A673 (cell line): ENCODE measurements around the gene EYS. TPM values are rescaled to one million over a fixed set of nuclear protein-coding genes. Genes with fewer than 3 reads are reported as not detected.

Experiments used
- BruUV-seq: library from RNA; stranded (reverse); fragments of 400-500 nt; replicated peaks from 2 replicates; lab custom pipeline; 2021; lab: Mats Ljungman, UMichigan
- CTCF ChIA-PET: fragments of 300-600 bp; sonication (Branson Sonifier 250); formaldehyde crosslinking; loops from one replicate; lab custom pipeline; 2022; ENCODE audit warnings: antibody characterized with exemption; lab: Charles Lee
- POLR2A ChIA-PET: fragments of 300-600 bp; sonication (Branson Sonifier 250); formaldehyde crosslinking; loops from one replicate; lab custom pipeline; 2022; ENCODE audit warnings: antibody characterized with exemption; ENCODE audit not compliant: low non-redundant PET; lab: Charles Lee
- DNase-seq: peaks from one replicate; pipeline ENCODE4 v3.0.0-alpha.2; 2015; ENCODE audit warnings: low spot score
- H3K27ac ChIP-seq: fragments of 200-600 bp; sonication (generic); 2 replicates; pipeline ENCODE4 v1.5.1; 2016; ENCODE audit warnings: mixed run types, low read depth, mild to moderate bottlenecking, mixed read lengths, antibody characterized with exemption, low read length; ENCODE audit not compliant: poor library complexity, severe bottlenecking
- H3K27me3 ChIP-seq: fragments of 200-600 bp; sonication (generic); replicated peaks from 2 replicates; pipeline ENCODE4 v1.6.1; 2017; ENCODE audit warnings: mixed run types, low read depth, mild to moderate bottlenecking, mixed read lengths, antibody characterized with exemption, low read length; ENCODE audit not compliant: insufficient read depth, poor library complexity
- H3K36me3 ChIP-seq: fragments of 200-600 bp; sonication (generic); 2 replicates; pipeline ENCODE4 v1.6.1; 2016; ENCODE audit warnings: mixed run types, mild to moderate bottlenecking, mixed read lengths, antibody characterized with exemption, low read length; ENCODE audit not compliant: insufficient read depth, poor library complexity, severe bottlenecking
- H3K4me1 ChIP-seq: fragments of 200-600 bp; sonication (generic); 2 replicates; pipeline ENCODE4 v1.6.1; 2017; ENCODE audit warnings: mixed run types, mild to moderate bottlenecking, mixed read lengths, antibody characterized with exemption, low read length; ENCODE audit not compliant: insufficient read depth, poor library complexity, severe bottlenecking
- H3K4me3 ChIP-seq: fragments of 200-600 bp; sonication (generic); 2 replicates; pipeline ENCODE4 v1.5.1; 2016; ENCODE audit warnings: low read depth, mixed run types, mild to moderate bottlenecking, mixed read lengths, low read length; ENCODE audit not compliant: poor library complexity, severe bottlenecking
- H3K9me3 ChIP-seq: fragments of 200-600 bp; sonication (generic); 2 replicates; pipeline ENCODE4 v1.6.1; 2016; ENCODE audit warnings: mixed run types, low read depth, mild to moderate bottlenecking, mixed read lengths, antibody characterized with exemption, low read length; ENCODE audit not compliant: poor library complexity, severe bottlenecking
- EZH2 ChIP-seq: fragments of 200-600 bp; sonication (generic); IDR thresholded peaks from 2 replicates; pipeline ENCODE4 v1.6.1; 2017; ENCODE audit warnings: borderline replicate concordance, low read depth, mild to moderate bottlenecking, mixed read lengths, antibody characterized with exemption, low read length; ENCODE audit not compliant: poor library complexity, severe bottlenecking
- intact Hi-C: fragments of 100-400 bp; cut with micrococcal nuclease; formaldehyde crosslinking; loops from one replicate; pipeline ENCODE4 v1.10.0; 2022; ENCODE audit not compliant: unreplicated experiment
- total RNA-seq: library from RNA; stranded (reverse); gene quantifications from 2 replicates; pipeline ENCODE4 v1.2.3, GENCODE V29; 2021
- TF ChIP-seq, protein P1 (sequence below): fragments of 300-800, 200-600 bp; sonication (generic); conservative IDR thresholded peaks from 2 replicates; pipeline ENCODE4 v1.5.1; 2017; ENCODE audit warnings: low read depth, mild to moderate bottlenecking, antibody characterized with exemption, low read length, moderate library complexity, mixed read lengths

Gene EYS
- total RNA-seq, 1 experiment from 2014 or later, result 0.47 TPM

DNA sequence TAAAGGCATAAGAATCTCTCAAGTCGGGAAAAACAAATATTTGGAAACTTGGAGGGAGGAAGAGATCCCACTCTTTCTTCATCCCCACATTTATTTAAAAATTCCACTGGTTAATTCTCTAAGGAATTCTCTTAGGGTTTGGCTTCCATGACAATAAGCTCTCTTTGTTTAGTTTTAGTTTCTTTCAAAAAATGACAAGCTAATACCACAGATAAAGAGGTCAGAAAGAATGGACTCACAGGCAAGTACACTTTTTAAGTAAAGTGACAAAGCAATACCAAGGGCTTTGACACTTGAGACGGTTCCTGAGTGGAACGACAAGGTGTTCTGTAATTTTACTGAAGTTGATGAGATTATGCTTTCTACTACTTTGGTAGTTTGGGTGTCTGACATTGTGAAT, 1199.4 kb downstream of the EYS start:
- intact Hi-C loops, result no loop called here
- Histone ChIP-seq H3K4me3 (no peak overlapping the region), H3K27ac (no peak overlapping the region), H3K27me3 (no peaks in the 10 kb centered on the region), H3K4me1 (no peaks in the 10 kb centered on the region), H3K36me3 (no peaks in the 10 kb centered on the region), H3K9me3 (no peaks in the 10 kb centered on the region)
- BruUV-seq, result no TSS peak
- no peak for DNase-seq
- POLR2A ChIA-PET, result no interaction called here
- TF ChIP-seq EZH2, result no peak
- TF ChIP-seq, protein P1, sequence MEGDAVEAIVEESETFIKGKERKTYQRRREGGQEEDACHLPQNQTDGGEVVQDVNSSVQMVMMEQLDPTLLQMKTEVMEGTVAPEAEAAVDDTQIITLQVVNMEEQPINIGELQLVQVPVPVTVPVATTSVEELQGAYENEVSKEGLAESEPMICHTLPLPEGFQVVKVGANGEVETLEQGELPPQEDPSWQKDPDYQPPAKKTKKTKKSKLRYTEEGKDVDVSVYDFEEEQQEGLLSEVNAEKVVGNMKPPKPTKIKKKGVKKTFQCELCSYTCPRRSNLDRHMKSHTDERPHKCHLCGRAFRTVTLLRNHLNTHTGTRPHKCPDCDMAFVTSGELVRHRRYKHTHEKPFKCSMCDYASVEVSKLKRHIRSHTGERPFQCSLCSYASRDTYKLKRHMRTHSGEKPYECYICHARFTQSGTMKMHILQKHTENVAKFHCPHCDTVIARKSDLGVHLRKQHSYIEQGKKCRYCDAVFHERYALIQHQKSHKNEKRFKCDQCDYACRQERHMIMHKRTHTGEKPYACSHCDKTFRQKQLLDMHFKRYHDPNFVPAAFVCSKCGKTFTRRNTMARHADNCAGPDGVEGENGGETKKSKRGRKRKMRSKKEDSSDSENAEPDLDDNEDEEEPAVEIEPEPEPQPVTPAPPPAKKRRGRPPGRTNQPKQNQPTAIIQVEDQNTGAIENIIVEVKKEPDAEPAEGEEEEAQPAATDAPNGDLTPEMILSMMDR, result no peak
- CTCF ChIA-PET, result no interaction called here

DNA sequence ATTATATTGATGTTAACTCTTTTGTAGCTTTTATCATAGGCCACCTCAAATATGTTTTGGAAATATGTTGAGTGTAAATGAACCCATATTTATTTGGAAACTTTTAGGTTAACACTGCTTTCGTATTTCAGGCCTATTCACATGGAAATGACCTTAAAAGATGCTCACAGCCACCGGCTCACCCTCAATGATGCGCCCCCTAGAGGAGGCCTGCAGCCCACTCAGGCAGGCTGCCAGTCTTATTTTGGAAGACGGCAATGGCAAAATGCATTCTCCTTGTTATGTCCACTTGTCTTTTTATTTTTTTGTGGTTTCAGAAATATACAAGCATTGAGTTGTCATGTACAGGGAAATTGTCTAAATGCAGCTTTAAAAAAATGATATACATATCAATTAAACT, 1201.7 kb downstream of the EYS start:
- Histone ChIP-seq H3K4me1 (no peaks in the 10 kb centered on the region), H3K9me3 (no peaks in the 10 kb centered on the region), H3K27me3 (no peaks in the 10 kb centered on the region), H3K27ac (no peak overlapping the region), H3K4me3 (no peak overlapping the region), H3K36me3 (no peaks in the 10 kb centered on the region)
- intact Hi-C loops, result no loop called here
- ChIA-PET POLR2A (no interaction called here), CTCF (no interaction called here)
- no TSS peak for BruUV-seq
- peak; percentile 30 for DNase-seq
- TF ChIP-seq, protein P1, result peak; percentile 67
- TF ChIP-seq EZH2, result no peak

DNA sequence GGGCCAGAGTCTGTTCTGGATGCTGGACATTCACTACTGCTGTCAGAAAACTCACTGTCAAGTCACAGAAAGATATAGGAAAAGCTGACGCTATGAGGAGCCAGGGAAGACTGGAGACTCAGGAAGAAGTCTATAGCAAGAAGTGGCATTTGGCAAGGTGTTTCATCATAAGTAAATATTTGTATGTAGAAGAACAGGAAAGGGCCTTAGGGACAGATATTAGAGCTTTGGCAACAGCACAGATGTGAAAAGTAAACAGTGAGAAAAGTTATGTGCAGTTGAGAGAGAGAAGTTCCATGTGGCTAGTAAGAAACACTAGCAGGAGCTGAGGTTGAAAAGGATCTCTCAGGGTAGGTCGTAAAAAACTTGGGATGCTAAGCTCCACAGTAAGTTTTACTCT, 1202.5 kb downstream of the EYS start:
- no peaks in the 10 kb centered on the region for H3K27me3 ChIP-seq
- H3K36me3 ChIP-seq, result no peaks in the 10 kb centered on the region
- intact Hi-C loops, result no loop called here
- no peaks in the 10 kb centered on the region for H3K4me1 ChIP-seq
- H3K4me3 ChIP-seq, result no peak overlapping the region
- ChIA-PET POLR2A (no interaction called here), CTCF (no interaction called here)
- H3K9me3 ChIP-seq, result no peaks in the 10 kb centered on the region
- H3K27ac ChIP-seq, result no peak overlapping the region
- no peak for DNase-seq
- no peak for TF ChIP-seq EZH2
- TF ChIP-seq, protein P1, result no peak
- no TSS peak for BruUV-seq
